ENCODE results near the gene OGA.

Gene OGA

DNA sequence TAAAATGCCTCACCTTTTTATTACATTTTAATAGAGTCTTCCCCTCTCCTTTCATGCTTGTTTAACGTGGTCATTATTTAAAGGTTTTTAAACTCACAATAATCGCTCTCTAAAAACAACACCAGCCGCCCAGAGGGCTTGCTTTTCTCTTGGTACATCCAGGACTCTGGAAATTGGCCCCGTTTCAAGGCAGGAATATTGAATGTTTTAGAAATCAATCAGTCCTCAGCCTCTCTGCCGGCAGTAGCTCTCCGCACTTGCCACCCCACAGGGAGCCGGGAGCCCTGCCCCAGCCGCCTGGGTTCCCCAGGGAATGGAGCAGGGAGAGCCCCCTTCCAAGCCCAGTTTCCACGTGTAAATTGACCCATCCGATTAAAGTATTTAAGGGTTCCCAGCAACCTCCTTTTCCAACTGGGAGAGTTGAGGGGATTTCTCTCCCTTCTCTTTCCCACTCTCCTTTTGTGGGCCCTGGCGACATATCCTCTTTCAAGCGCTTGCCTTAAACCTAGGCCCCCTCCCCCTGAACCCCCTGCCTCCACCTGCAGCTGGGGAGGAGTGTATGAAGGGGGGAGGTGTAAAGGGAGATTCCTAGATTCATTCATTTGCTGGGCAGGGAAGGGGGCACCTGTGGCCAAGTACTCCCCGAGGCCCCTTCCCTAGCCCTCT, 44.2 kb downstream of the OGA start:
- DNase-seq, result no peak
- in situ Hi-C loops (cut with HindIII; ENCODE audit: low pct_ligation_motif_present, low sequenced_read_pairs), result no loop called here
- no peak overlapping the region for H3K27ac ChIP-seq
- H3K27me3 ChIP-seq (replicated peaks), result peaks cover 61% of the 10 kb centered on the region
- H3K4me3 ChIP-seq (ENCODE audit: low read depth, low read length), result no peak overlapping the region
- no peaks in the 10 kb centered on the region for H3K36me3 ChIP-seq (replicated peaks)
- TF ChIP-seq, protein P1, sequence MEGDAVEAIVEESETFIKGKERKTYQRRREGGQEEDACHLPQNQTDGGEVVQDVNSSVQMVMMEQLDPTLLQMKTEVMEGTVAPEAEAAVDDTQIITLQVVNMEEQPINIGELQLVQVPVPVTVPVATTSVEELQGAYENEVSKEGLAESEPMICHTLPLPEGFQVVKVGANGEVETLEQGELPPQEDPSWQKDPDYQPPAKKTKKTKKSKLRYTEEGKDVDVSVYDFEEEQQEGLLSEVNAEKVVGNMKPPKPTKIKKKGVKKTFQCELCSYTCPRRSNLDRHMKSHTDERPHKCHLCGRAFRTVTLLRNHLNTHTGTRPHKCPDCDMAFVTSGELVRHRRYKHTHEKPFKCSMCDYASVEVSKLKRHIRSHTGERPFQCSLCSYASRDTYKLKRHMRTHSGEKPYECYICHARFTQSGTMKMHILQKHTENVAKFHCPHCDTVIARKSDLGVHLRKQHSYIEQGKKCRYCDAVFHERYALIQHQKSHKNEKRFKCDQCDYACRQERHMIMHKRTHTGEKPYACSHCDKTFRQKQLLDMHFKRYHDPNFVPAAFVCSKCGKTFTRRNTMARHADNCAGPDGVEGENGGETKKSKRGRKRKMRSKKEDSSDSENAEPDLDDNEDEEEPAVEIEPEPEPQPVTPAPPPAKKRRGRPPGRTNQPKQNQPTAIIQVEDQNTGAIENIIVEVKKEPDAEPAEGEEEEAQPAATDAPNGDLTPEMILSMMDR (IDR thresholded peaks at IDR 0.05; ENCODE audit: low read depth, low read length, missing control alignments), result no peak

DNA sequence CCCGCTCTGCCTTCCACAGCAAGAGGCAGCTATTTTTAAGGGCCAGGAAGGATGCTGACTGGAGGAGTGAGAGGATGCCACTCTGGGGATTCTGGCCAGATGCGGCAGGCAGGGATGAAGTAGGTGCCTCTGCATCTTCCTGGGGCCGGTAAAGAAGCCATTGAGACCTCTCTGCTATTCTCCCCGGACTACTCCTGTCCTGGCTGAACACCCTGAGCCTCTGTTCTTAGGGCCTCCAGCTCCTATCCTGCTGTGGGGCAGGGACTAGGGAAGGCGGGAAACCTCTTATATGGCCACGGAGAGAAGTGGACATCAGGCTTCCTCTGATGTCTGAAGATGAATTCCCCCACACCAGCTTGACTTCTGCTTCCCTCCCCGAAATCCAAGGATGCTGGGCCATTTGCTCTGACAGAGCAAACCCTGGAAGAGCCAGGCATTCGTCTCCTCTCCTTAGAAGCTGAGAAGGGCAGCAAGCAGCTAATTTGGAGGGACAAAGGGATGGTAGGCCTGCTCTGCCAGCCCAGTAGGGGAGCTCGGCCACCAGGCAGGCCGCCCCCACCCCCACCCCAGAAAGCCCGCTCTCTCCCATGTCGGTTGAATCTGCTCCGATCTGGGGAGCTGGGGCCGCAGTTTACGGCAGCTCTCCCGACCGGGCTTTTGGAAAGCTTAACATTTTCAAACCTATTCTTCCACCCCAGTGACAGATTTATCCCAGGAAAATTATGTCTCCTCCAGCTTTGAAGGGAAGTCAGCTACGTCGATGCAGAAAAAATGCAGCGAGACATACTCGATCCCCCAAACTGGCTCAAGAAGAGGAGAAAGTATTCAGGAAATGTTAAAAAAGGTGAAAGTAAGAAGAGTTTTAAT, 45.1 kb downstream of the OGA start:
- TF ChIP-seq, protein P1 (IDR thresholded peaks at IDR 0.05; ENCODE audit: low read depth, low read length, missing control alignments), result no peak
- Histone ChIP-seq H3K4me3 (ENCODE audit: low read depth, low read length) (no peak overlapping the region), H3K27ac (no peak overlapping the region), H3K36me3 (replicated peaks) (no peaks in the 10 kb centered on the region), H3K27me3 (replicated peaks) (peaks cover 62% of the 10 kb centered on the region)
- in situ Hi-C loops (cut with HindIII; ENCODE audit: low pct_ligation_motif_present, low sequenced_read_pairs), result no loop called here
- no peak for DNase-seq

DNA sequence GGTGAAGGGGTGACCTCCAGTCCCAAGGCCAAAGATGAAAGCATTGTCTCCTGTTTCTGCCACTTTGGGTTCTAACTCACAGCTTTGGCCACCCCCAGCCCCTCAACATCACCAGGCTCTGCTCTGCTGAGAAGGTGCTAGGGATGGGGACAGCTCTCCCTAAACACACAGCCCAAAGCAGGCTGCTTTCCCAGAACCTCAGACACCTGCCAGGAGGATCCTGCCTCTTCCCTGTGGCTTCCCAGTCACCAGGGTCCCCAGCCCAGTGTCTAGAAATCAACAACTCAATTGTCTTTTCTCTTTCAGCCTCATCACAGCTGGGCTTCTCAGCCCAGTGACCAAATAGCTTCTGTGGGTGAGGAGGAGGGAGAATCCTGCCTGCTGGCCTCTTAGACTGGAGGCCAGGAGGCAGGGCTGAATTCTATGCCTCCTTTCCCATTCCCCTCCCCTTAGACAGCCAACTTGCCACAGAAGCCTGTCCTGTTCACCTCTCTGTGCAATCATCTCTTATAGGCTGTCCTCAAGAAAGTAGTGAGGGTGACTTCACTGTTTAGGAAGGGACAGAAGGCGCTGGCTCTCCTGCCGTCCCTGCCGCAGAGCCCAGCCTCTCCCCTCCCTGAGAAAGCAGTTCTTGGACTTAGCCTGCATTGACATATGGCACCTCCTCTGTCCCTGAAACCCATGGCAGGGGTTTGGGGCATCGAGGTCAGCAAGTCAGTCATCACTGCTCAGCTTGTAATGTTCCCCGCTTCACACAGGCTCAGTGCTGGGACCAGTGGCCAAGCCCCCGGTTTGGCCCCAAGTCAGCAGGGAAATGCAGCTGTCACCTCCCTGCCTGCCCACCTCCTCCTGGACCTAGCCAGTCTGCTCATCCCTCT, 46.0 kb downstream of the OGA start:
- in situ Hi-C loops (cut with HindIII; ENCODE audit: low pct_ligation_motif_present, low sequenced_read_pairs), result no loop called here
- no peak overlapping the region for H3K4me3 ChIP-seq (ENCODE audit: low read depth, low read length)
- no peak for DNase-seq
- no peaks in the 10 kb centered on the region for H3K36me3 ChIP-seq (replicated peaks)
- H3K27ac ChIP-seq, result no peak overlapping the region
- peaks cover 62% of the 10 kb centered on the region for H3K27me3 ChIP-seq (replicated peaks)
- TF ChIP-seq, protein P1 (IDR thresholded peaks at IDR 0.05; ENCODE audit: low read depth, low read length, missing control alignments), result no peak

DNA sequence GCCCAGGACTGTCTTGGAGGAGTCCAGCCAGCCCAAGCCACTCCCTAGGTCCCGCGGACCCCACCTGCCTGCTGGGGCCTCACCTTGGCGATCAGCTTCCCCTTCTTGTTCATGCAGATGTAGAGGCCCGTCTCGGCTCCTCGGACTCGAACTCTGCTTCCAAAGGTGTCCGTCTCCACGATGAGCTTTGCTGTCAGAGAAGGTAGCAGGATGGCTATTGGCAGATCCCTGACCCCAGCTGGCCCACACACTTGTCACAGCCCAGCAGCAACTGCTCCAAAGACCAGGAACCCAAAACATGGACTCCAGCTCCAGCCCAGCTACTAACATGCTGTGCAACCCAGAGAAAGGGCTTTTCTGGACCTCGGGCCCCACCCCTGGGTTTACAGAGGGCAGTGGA, 46.9 kb downstream of the OGA start:
- in situ Hi-C loops (cut with HindIII; ENCODE audit: low pct_ligation_motif_present, low sequenced_read_pairs), result no loop called here

More for the DNA sequence above, 46.9 kb downstream of the OGA start:
- no peak overlapping the region for H3K27ac ChIP-seq
- no peaks in the 10 kb centered on the region for H3K36me3 ChIP-seq (replicated peaks)
- peaks cover 58% of the 10 kb centered on the region for H3K27me3 ChIP-seq (replicated peaks)
- no peak overlapping the region for H3K4me3 ChIP-seq (ENCODE audit: low read depth, low read length)
- no peak for DNase-seq
- TF ChIP-seq, protein P1 (IDR thresholded peaks at IDR 0.05; ENCODE audit: low read depth, low read length, missing control alignments), result no peak
